HepG2 (cell line): Measurements from ENCODE around the gene KCNK7. TPM values are rescaled to one million over a fixed set of nuclear protein-coding genes. Genes with fewer than 3 reads are reported as not detected.
A peak's percentile ranks its signal among the peaks of the same experiment; 100 is the strongest.

Source experiments
- FOXO1 ChIP-seq: sonication (generic); formaldehyde crosslinking; IDR thresholded peaks from 2 replicates; pipeline ENCODE4 v1.4.0; 2020; ENCODE audit warnings: missing genetic modification reagents
- IRX3 ChIP-seq: sonication (generic); formaldehyde crosslinking; IDR thresholded peaks from 2 replicates; pipeline ENCODE4 v1.8.1; 2023; ENCODE audit warnings: mild to moderate bottlenecking, low read depth, missing genetic modification reagents, borderline replicate concordance
- ISL2 ChIP-seq: sonication (generic); formaldehyde crosslinking; IDR thresholded peaks from 2 replicates; pipeline ENCODE4 v1.5.0; 2020; ENCODE audit warnings: missing genetic modification reagents
- KLF15 ChIP-seq: sonication (generic); formaldehyde crosslinking; IDR thresholded peaks from 2 replicates; pipeline ENCODE4 v1.8.1; 2023; ENCODE audit warnings: borderline replicate concordance, mild to moderate bottlenecking, inconsistent platforms, missing genetic modification reagents, mixed read lengths
- NFIC ChIP-seq: IDR thresholded peaks from 2 replicates; pipeline ENCODE4 v1.6.1; 2012; ENCODE audit warnings: mild to moderate bottlenecking, low read length, inconsistent platforms
- POGZ ChIP-seq: sonication (generic); formaldehyde crosslinking; IDR thresholded peaks from 2 replicates; pipeline ENCODE4 v1.4.0; 2020; ENCODE audit warnings: mild to moderate bottlenecking, missing genetic modification reagents
- RCOR2 ChIP-seq: IDR thresholded peaks from 2 replicates; pipeline ENCODE4 v1.6.1; 2016; ENCODE audit warnings: missing biosample characterization, missing genetic modification reagents
- SMARCC2 ChIP-seq: fragments of 450-650 bp; IDR thresholded peaks from 2 replicates; pipeline ENCODE4 v1.6.1; 2017; ENCODE audit warnings: antibody characterized with exemption, mild to moderate bottlenecking
- ZBTB20 ChIP-seq: sonication (generic); formaldehyde crosslinking; IDR thresholded peaks from 2 replicates; pipeline ENCODE4 v1.8.1; 2023; ENCODE audit warnings: missing genetic modification reagents, low read depth, mild to moderate bottlenecking, borderline replicate concordance
- ZFP37 ChIP-seq: sonication (generic); formaldehyde crosslinking; IDR thresholded peaks from 2 replicates; pipeline ENCODE4 v1.4.0; 2020; ENCODE audit warnings: missing genetic modification reagents, borderline replicate concordance
- ZFP90 ChIP-seq: sonication (generic); formaldehyde crosslinking; IDR thresholded peaks from 2 replicates; pipeline ENCODE4 v1.8.0; 2022; ENCODE audit warnings: missing genetic modification reagents, mild to moderate bottlenecking, inconsistent platforms, borderline replicate concordance
- polyA plus RNA-seq, 8 experiments: library from polyadenylated mRNA; depleted of rRNA in 3 of 8; stranded (reverse) in 7 of 8; unstranded in 1 of 8; fragments of >200 nt; fragmentation: Illumina TruSeq in 4 of 8; extraction: Trizol in 4 of 8; gene quantifications; 2 replicates each; pipeline versions ENCODE4 v1.2.1 to v1.2.3, GENCODE V29; 2011 to 2016; ENCODE audit warnings: low read depth in 4 of 8, missing spikeins in 1 of 8, mixed read lengths in 1 of 8; ENCODE audit not compliant: insufficient read depth in 1 of 8
- total RNA-seq, 5 experiments: library from RNA; depleted of rRNA; stranded (reverse); fragments of >200 nt; fragmentation: Illumina TruSeq; extraction: Trizol; gene quantifications; 2 replicates each; pipeline ENCODE4 v1.2.3, GENCODE V29; 2016; ENCODE audit warnings: low read depth in 1 of 5
- TF ChIP-seq, protein P1 (sequence below): sonication (generic); formaldehyde crosslinking; IDR thresholded peaks from 2 replicates; pipeline ENCODE4 v1.5.0; 2020; ENCODE audit warnings: mild to moderate bottlenecking, missing genetic modification reagents, borderline replicate concordance
- TF ChIP-seq, protein P2 (sequence below): sonication (generic); formaldehyde crosslinking; IDR thresholded peaks from 2 replicates; pipeline ENCODE4 v1.8.0; 2022; ENCODE audit warnings: mild to moderate bottlenecking, missing genetic modification reagents; ENCODE audit not compliant: insufficient replicate concordance
- TF ChIP-seq, protein P3 (sequence below): sonication (generic); formaldehyde crosslinking; IDR thresholded peaks from 2 replicates; pipeline ENCODE4 v1.4.0; 2020; ENCODE audit warnings: missing genetic modification reagents
- TF ChIP-seq, protein P4 (sequence below): sonication (generic); formaldehyde crosslinking; IDR thresholded peaks from 2 replicates; pipeline ENCODE4 v1.4.0; 2020; ENCODE audit warnings: missing genetic modification reagents

The KCNK7 gene
- total and polyA plus RNA-seq, 2 of the 13 experiments (the other 11 are each of a cell fraction or from before 2014, with no cell fraction given), result 0.11 TPM; not detected in 1

DNA sequence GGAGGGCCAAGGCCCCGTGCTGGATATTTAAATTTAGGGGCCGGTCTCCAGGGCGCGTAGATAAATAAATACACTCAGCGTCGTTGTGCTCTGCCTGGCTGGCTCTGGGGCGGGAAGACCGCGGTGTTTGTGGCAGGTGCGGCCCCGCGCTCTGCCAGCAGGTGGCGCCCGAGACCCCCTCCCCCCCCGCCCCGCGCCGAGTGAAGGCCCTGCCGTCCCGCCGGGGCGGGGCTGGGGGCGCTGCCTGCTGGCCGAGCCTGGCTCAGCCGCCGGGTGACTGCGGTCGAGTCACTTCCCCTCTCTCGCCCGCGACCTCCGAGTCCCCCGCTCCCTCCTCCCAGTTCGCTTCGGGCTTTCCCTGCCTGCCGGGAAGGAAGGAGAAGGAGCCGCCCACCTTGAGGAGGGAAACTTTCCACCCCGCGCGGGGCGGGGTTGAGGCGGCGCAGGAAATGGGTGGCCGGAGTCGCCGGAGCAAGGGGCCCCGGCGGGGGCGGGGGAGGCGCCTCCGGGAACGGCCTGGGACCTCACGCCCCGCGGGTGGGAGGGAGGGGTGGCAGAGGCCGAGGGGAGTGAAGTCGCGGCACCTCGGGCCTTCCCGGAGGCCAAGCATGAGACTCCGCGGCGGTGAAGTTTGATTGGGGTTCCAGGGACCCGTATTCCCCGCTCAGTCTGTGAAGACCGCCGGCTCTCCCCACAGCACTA lies 21.3 kb downstream of the KCNK7 start (continued):
- TF ChIP-seq, protein P1, sequence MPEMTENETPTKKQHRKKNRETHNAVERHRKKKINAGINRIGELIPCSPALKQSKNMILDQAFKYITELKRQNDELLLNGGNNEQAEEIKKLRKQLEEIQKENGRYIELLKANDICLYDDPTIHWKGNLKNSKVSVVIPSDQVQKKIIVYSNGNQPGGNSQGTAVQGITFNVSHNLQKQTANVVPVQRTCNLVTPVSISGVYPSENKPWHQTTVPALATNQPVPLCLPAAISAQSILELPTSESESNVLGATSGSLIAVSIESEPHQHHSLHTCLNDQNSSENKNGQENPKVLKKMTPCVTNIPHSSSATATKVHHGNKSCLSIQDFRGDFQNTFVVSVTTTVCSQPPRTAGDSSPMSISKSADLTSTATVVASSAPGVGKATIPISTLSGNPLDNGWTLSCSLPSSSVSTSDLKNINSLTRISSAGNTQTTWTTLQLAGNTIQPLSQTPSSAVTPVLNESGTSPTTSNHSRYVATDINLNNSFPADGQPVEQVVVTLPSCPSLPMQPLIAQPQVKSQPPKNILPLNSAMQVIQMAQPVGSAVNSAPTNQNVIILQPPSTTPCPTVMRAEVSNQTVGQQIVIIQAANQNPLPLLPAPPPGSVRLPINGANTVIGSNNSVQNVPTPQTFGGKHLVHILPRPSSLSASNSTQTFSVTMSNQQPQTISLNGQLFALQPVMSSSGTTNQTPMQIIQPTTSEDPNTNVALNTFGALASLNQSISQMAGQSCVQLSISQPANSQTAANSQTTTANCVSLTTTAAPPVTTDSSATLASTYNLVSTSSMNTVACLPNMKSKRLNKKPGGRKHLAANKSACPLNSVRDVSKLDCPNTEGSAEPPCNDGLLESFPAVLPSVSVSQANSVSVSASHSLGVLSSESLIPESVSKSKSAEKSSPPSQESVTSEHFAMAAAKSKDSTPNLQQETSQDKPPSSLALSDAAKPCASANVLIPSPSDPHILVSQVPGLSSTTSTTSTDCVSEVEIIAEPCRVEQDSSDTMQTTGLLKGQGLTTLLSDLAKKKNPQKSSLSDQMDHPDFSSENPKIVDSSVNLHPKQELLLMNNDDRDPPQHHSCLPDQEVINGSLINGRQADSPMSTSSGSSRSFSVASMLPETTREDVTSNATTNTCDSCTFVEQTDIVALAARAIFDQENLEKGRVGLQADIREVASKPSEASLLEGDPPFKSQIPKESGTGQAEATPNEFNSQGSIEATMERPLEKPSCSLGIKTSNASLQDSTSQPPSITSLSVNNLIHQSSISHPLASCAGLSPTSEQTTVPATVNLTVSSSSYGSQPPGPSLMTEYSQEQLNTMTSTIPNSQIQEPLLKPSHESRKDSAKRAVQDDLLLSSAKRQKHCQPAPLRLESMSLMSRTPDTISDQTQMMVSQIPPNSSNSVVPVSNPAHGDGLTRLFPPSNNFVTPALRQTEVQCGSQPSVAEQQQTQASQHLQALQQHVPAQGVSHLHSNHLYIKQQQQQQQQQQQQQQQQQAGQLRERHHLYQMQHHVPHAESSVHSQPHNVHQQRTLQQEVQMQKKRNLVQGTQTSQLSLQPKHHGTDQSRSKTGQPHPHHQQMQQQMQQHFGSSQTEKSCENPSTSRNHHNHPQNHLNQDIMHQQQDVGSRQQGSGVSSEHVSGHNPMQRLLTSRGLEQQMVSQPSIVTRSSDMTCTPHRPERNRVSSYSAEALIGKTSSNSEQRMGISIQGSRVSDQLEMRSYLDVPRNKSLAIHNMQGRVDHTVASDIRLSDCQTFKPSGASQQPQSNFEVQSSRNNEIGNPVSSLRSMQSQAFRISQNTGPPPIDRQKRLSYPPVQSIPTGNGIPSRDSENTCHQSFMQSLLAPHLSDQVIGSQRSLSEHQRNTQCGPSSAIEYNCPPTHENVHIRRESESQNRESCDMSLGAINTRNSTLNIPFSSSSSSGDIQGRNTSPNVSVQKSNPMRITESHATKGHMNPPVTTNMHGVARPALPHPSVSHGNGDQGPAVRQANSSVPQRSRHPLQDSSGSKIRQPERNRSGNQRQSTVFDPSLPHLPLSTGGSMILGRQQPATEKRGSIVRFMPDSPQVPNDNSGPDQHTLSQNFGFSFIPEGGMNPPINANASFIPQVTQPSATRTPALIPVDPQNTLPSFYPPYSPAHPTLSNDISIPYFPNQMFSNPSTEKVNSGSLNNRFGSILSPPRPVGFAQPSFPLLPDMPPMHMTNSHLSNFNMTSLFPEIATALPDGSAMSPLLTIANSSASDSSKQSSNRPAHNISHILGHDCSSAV, result no peak
- TF ChIP-seq ZFP90 (no peak), RCOR2 (CRISPR knock-in tag) (no peak), ZBTB20 (CRISPR knock-in tag) (no peak; the same call in 1 of the 2 replicates), POGZ (CRISPR knock-in tag) (0 out of 2 replicates have a peak, but pooled peaks have one; percentile 32), FOXO1 (no peak), NFIC (no peak), ISL2 (CRISPR knock-in tag) (no peak; the same call in 1 of the 2 replicates), IRX3 (CRISPR knock-in tag) (no peak), KLF15 (CRISPR knock-in tag) (no peak), ZFP37 (CRISPR knock-in tag) (no peak), SMARCC2 (no peak)
- TF ChIP-seq, protein P2, sequence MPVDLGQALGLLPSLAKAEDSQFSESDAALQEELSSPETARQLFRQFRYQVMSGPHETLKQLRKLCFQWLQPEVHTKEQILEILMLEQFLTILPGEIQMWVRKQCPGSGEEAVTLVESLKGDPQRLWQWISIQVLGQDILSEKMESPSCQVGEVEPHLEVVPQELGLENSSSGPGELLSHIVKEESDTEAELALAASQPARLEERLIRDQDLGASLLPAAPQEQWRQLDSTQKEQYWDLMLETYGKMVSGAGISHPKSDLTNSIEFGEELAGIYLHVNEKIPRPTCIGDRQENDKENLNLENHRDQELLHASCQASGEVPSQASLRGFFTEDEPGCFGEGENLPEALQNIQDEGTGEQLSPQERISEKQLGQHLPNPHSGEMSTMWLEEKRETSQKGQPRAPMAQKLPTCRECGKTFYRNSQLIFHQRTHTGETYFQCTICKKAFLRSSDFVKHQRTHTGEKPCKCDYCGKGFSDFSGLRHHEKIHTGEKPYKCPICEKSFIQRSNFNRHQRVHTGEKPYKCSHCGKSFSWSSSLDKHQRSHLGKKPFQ (CRISPR knock-in tag), result no peak
- TF ChIP-seq, protein P3, sequence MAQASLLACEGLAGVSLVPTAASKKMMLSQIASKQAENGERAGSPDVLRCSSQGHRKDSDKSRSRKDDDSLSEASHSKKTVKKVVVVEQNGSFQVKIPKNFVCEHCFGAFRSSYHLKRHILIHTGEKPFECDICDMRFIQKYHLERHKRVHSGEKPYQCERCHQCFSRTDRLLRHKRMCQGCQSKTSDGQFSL (CRISPR knock-in tag), result peak; percentile 81
- TF ChIP-seq, protein P4, sequence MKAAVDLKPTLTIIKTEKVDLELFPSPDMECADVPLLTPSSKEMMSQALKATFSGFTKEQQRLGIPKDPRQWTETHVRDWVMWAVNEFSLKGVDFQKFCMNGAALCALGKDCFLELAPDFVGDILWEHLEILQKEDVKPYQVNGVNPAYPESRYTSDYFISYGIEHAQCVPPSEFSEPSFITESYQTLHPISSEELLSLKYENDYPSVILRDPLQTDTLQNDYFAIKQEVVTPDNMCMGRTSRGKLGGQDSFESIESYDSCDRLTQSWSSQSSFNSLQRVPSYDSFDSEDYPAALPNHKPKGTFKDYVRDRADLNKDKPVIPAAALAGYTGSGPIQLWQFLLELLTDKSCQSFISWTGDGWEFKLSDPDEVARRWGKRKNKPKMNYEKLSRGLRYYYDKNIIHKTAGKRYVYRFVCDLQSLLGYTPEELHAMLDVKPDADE (CRISPR knock-in tag), result no peak
